Chondrocyte (in vitro differentiated cells): ENCODE data around the gene CRBN. TPM values are rescaled to one million over a fixed set of nuclear protein-coding genes. Genes with fewer than 3 reads are reported as not detected.

Experiments used
- DNase-seq: peaks from one replicate; pipeline ENCODE4 v3.0.0; 2021; ENCODE audit warnings: mixed read lengths, low spot score
- H3K27ac Mint-ChIP-seq: one replicate; pipeline ENCODE4 v1.8.0; 2021; ENCODE audit warnings: mild to moderate bottlenecking, moderate library complexity, mixed read lengths; ENCODE audit not compliant: unreplicated experiment
- H3K27me3 Mint-ChIP-seq: 2 replicates; pipeline ENCODE4 v1.8.0; 2021; ENCODE audit warnings: low read depth, mixed read lengths
- H3K36me3 Mint-ChIP-seq: 2 replicates; pipeline ENCODE4 v1.8.0; 2021; ENCODE audit warnings: low read depth, mixed read lengths
- H3K4me1 Mint-ChIP-seq: 2 replicates; pipeline ENCODE4 v1.8.0; 2021; ENCODE audit warnings: low read depth, mild to moderate bottlenecking, mixed read lengths
- H3K4me3 Mint-ChIP-seq: one replicate; pipeline ENCODE4 v1.8.0; 2021; ENCODE audit warnings: mild to moderate bottlenecking, moderate library complexity, mixed read lengths; ENCODE audit not compliant: unreplicated experiment
- H3K9me3 Mint-ChIP-seq: 2 replicates; pipeline ENCODE4 v1.8.0; 2021; ENCODE audit warnings: low read depth, mixed read lengths
- total RNA-seq: library from RNA; stranded (reverse); gene quantifications from 3 replicates; pipeline ENCODE4 v1.2.1, GENCODE V29; 2021
- TF ChIP-seq, protein P1 (sequence below): fragments of 200-600 bp; sonication (generic); IDR thresholded peaks from 2 replicates; pipeline ENCODE4 v1.5.0; 2021; ENCODE audit warnings: antibody characterized with exemption, mild to moderate bottlenecking, moderate library complexity

CRBN gene
- total RNA-seq, 1 donor from 2014 or later = 28.0 TPM

DNA sequence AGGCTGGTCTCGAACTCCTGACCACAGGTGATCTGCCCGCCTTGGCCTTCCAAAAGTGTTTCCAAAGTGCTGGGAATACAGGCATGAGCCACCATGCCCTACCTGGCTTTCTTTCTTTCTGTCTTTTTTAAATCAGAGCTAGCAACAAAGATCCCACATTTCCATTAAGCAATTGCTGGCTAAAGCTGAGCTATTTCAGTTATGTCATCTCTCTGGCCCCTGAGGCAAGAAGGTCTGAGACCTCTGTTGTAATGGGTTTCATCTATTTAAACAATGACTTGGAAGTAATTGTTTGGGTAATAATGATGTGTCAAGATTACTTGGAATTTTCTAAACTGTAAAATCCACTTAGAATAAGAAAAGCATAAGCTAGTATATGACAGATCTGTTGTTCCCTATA is 30.2 kb upstream of the CRBN start:
- DNase-seq = no peak
- peaks cover 13% of the 10 kb centered on the region for H3K27me3 Mint-ChIP-seq
- H3K4me1 Mint-ChIP-seq = no peaks in the 10 kb centered on the region
- no peaks in the 10 kb centered on the region for H3K36me3 Mint-ChIP-seq
- no peak overlapping the region for H3K27ac Mint-ChIP-seq
- H3K4me3 Mint-ChIP-seq = no peak overlapping the region
- no peaks in the 10 kb centered on the region for H3K9me3 Mint-ChIP-seq
- TF ChIP-seq, protein P1, sequence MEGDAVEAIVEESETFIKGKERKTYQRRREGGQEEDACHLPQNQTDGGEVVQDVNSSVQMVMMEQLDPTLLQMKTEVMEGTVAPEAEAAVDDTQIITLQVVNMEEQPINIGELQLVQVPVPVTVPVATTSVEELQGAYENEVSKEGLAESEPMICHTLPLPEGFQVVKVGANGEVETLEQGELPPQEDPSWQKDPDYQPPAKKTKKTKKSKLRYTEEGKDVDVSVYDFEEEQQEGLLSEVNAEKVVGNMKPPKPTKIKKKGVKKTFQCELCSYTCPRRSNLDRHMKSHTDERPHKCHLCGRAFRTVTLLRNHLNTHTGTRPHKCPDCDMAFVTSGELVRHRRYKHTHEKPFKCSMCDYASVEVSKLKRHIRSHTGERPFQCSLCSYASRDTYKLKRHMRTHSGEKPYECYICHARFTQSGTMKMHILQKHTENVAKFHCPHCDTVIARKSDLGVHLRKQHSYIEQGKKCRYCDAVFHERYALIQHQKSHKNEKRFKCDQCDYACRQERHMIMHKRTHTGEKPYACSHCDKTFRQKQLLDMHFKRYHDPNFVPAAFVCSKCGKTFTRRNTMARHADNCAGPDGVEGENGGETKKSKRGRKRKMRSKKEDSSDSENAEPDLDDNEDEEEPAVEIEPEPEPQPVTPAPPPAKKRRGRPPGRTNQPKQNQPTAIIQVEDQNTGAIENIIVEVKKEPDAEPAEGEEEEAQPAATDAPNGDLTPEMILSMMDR = no peak

DNA sequence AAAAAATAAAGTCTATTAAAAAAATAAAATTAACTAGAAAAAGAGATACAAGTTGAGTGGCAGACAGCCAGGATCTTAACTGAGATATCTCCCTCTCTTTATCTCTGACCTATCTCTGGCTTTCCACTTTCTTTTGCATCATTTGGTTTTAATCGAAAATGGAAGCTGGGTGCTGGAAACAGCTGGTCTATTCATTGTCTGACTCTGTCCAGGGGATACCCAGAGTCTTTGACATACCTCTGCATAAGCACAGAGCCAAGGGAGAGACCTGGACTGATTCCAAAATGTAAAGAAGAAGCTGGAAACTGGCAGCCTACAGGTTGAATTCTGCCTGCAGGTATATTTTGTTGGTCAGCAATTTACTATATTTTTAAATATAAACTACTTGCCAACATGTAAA is 29.6 kb upstream of the CRBN start:
- Mint-ChIP-seq H3K9me3 (no peaks in the 10 kb centered on the region), H3K27ac (no peak overlapping the region), H3K36me3 (no peaks in the 10 kb centered on the region), H3K27me3 (peaks cover 15% of the 10 kb centered on the region), H3K4me3 (no peak overlapping the region), H3K4me1 (no peaks in the 10 kb centered on the region)
- TF ChIP-seq, protein P1 = no peak
- DNase-seq = no peak

DNA sequence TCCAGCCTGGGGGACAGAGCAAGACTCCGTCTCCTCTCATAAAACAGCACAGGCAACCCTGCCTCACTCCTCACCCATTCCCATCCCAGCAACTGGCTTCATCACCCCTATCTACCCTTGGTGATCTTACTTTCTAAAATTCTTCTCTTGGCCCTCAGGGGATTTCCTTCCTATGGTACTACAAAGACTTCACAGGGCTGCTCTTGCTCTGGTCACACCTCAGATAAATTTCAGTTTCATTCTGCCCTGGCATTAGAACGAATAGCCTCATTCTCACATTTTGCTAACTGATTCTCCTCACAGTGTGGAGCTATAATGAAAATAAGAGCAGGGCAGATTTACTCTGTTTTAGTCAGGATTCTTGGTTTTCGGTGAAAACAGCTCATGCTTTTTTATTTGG is 22.1 kb upstream of the CRBN start:
- Mint-ChIP-seq H3K36me3 (no peaks in the 10 kb centered on the region), H3K27ac (no peak overlapping the region)

DNA sequence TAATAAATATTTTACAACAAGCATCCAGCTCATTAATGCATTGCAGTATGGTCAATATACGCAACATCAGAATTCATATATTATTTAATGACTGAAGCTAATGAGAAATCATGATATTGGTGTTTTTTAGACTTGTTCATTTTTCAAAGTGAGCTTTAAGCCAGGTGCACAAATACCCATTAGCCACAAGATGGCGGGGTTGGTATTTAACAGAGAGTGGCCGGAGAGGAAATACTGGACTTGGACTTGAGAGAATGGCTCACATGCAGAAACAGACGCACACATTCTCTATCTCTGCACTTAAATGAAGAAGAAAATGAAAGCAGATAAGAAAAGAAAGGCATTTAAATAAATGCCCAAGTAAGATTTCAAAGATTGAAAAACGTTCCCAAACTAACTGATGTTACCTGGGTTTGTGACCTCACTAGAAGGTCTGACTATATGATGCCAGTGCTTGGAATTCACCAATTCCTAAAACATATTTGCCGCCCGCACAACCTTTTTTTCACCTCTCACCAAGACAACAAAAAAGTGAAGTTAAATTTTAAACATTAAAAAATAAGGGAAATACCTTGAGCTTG is 21.2 kb upstream of the CRBN start:
- no peak for DNase-seq
- Mint-ChIP-seq H3K9me3 (no peaks in the 10 kb centered on the region), H3K4me1 (peaks cover 3% of the 10 kb centered on the region), H3K4me3 (no peak overlapping the region), H3K27ac (no peak overlapping the region), H3K27me3 (peaks cover 29% of the 10 kb centered on the region), H3K36me3 (no peaks in the 10 kb centered on the region)
- TF ChIP-seq, protein P1 = peak; percentile 91

More for the DNA sequence above, 22.1 kb upstream of the CRBN start:
- Mint-ChIP-seq H3K27me3 (peaks cover 27% of the 10 kb centered on the region), H3K4me1 (peaks cover 3% of the 10 kb centered on the region), H3K9me3 (no peaks in the 10 kb centered on the region), H3K4me3 (no peak overlapping the region)
- DNase-seq = no peak
- TF ChIP-seq, protein P1 = no peak

DNA sequence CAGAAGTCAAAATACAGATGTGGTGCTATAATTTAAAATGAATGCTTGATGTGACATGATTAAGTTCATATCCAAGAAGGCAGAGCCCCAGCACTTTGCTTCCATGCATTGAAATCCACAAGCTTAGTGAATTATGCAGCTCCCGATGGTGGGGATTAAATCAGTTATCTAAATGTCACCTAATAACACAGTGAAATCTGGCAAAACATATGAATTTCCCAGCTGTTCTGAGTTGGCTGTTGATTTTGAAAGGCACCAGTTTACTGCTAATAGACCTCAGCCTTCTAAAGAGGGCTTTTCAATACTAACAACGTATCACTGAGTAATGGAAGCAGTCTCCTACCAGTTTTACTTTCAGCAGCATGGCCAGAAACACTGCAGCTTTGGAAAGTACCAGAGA is 19.8 kb upstream of the CRBN start:
- no peak for DNase-seq
- Mint-ChIP-seq H3K4me1 (peaks cover 3% of the 10 kb centered on the region), H3K36me3 (no peaks in the 10 kb centered on the region), H3K27ac (no peak overlapping the region), H3K9me3 (no peaks in the 10 kb centered on the region), H3K27me3 (peaks cover 34% of the 10 kb centered on the region), H3K4me3 (no peak overlapping the region)
- TF ChIP-seq, protein P1 = no peak
